ENCODE measurements around the gene PRR3. TPM values are rescaled to one million over a fixed set of nuclear protein-coding genes. Genes with fewer than 3 reads are reported as not detected.

PRR3 gene
- total and polyA plus RNA-seq, 9 of the 15 experiments (the other 6 are each of a cell fraction or from before 2014, with no cell fraction given): 23.5 to 59.6 (median 28.8) TPM

DNA sequence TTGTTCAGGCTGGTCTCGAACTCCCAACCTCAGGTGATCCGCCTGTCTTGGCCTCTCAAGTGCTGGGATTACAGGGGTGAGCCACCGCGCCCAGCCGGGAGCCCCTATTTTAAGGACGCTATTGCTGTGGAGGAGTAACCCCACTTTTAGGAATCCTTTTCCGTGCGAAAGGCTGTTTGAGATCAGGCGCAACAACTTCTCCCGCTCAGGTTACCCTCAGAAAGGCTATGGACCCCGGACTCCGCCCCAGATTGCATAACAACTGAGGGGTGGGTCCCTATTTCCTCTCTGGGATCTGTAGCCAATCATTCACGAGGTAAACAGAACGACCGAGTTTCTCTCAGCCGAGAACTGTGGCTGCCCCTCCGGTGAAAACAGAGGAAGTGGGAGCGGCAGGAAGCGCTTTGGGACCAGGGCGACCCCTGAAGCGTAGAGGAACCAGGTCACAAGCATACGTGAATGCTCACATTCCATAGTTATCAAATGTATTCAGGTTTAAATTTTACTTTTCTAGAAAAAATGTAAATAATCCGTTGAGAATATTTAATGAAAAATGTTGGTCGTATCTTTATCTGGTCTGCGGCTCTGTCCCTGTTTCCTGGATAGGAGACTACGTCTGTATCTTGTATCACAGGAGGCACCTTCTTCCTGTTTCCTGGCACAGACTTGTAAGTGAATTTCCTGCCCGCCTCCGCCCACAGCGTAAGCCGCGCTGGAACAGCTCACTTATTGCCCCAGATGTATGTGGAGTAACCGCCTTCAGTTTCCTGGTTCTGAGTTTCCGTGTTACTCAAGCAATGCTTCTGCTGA, 40.9 kb upstream of the PRR3 start (continued):
- TF ChIP-seq, protein P1, sequence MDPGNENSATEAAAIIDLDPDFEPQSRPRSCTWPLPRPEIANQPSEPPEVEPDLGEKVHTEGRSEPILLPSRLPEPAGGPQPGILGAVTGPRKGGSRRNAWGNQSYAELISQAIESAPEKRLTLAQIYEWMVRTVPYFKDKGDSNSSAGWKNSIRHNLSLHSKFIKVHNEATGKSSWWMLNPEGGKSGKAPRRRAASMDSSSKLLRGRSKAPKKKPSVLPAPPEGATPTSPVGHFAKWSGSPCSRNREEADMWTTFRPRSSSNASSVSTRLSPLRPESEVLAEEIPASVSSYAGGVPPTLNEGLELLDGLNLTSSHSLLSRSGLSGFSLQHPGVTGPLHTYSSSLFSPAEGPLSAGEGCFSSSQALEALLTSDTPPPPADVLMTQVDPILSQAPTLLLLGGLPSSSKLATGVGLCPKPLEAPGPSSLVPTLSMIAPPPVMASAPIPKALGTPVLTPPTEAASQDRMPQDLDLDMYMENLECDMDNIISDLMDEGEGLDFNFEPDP (CRISPR knock-in tag; IDR thresholded peaks at IDR 0.05): no peak
- TF ChIP-seq ZNF445 (CRISPR knock-in tag; IDR thresholded peaks at IDR 0.05; ENCODE audit: low read depth) (no peak), FOSL1 (tag; conservative IDR thresholded peaks at IDR 0.05) (0 out of 2 replicates have a peak, but pooled peaks have one; percentile 39), ZNF830 (CRISPR knock-in tag; IDR thresholded peaks at IDR 0.05) (no peak), MEIS2 (IDR thresholded peaks at IDR 0.05; ENCODE audit: partially characterized antibody) (no peak), MAFG (tag; conservative IDR thresholded peaks at IDR 0.05) (no peak), DMBX1 (CRISPR knock-in tag; IDR thresholded peaks at IDR 0.05; ENCODE audit: borderline replicate concordance) (no peak), RAD51 (IDR thresholded peaks at IDR 0.05; ENCODE audit: borderline replicate concordance, low read depth) (no peak), ZEB2 (IDR thresholded peaks at IDR 0.05) (no peak), MCM7 (IDR thresholded peaks at IDR 0.05) (no peak), PCBP1 (IDR thresholded peaks at IDR 0.05; ENCODE audit: low read depth, low read length, poor library complexity, severe bottlenecking) (no peak), ZNF707 (CRISPR knock-in tag; conservative IDR thresholded peaks at IDR 0.05) (no peak), RCOR1 (IDR thresholded peaks at IDR 0.05; ENCODE audit: borderline replicate concordance in 1 of 2, low read depth in 2 of 2, low read length in 2 of 2) (peak in 1 of 2 experiments; percentile 44; a peak in 2 of 4 replicates)
- TF ChIP-seq, protein P2, sequence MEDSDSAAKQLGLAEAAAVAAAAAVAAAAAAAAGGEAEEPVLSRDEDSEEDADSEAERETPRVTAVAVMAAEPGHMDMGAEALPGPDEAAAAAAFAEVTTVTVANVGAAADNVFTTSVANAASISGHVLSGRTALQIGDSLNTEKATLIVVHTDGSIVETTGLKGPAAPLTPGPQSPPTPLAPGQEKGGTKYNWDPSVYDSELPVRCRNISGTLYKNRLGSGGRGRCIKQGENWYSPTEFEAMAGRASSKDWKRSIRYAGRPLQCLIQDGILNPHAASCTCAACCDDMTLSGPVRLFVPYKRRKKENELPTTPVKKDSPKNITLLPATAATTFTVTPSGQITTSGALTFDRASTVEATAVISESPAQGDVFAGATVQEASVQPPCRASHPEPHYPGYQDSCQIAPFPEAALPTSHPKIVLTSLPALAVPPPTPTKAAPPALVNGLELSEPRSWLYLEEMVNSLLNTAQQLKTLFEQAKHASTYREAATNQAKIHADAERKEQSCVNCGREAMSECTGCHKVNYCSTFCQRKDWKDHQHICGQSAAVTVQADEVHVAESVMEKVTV (CRISPR knock-in tag; IDR thresholded peaks at IDR 0.05): peak; percentile 18; the same call in 1 of the 2 replicates
- TF ChIP-seq, protein P3, sequence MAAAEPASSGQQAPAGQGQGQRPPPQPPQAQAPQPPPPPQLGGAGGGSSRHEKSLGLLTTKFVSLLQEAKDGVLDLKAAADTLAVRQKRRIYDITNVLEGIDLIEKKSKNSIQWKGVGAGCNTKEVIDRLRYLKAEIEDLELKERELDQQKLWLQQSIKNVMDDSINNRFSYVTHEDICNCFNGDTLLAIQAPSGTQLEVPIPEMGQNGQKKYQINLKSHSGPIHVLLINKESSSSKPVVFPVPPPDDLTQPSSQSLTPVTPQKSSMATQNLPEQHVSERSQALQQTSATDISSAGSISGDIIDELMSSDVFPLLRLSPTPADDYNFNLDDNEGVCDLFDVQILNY (CRISPR knock-in tag; IDR thresholded peaks at IDR 0.05): no peak
- TF ChIP-seq, protein P4, sequence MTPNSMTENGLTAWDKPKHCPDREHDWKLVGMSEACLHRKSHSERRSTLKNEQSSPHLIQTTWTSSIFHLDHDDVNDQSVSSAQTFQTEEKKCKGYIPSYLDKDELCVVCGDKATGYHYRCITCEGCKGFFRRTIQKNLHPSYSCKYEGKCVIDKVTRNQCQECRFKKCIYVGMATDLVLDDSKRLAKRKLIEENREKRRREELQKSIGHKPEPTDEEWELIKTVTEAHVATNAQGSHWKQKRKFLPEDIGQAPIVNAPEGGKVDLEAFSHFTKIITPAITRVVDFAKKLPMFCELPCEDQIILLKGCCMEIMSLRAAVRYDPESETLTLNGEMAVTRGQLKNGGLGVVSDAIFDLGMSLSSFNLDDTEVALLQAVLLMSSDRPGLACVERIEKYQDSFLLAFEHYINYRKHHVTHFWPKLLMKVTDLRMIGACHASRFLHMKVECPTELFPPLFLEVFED (CRISPR knock-in tag; conservative IDR thresholded peaks at IDR 0.05): no peak
